Tibial nerve (tissue), 4 donors: ENCODE data around the gene WWC2.

Experiments used
- CTCF ChIP-seq, 5 experiments: fragments of 200-600 bp in 3 of 5; fragments of 450-650 bp in 2 of 5; sonication (generic) in 3 of 5; IDR thresholded peaks; one replicate each; pipeline ENCODE4 v1.5.1; 2016 to 2019; ENCODE audit warnings: antibody characterized with exemption in 5 of 5, mild to moderate bottlenecking in 3 of 5, moderate library complexity in 2 of 5
- EP300 ChIP-seq, 2 donors: sonication (generic); formaldehyde crosslinking; IDR thresholded peaks; one replicate each; pipeline ENCODE4 v1.6.1; 2017; ENCODE audit warnings: antibody characterized with exemption in 2 of 2, mild to moderate bottlenecking in 1 of 2
- POLR2A ChIP-seq, 2 donors: fragments of 450-650 bp; IDR thresholded peaks; one replicate each; pipeline ENCODE4 v1.6.1; 2017; ENCODE audit warnings: antibody characterized with exemption in 2 of 2, mild to moderate bottlenecking in 2 of 2, moderate library complexity in 2 of 2

GRCh38 chr4:183345261-183345660, 246.2 kb downstream of the WWC2 start:
- TF ChIP-seq CTCF (IDR thresholded peaks at IDR 0.05) (no peak), EP300 (IDR thresholded peaks at IDR 0.05) (no peak), POLR2A (IDR thresholded peaks at IDR 0.05) (no peak)
